Chondrocyte (in vitro differentiated cells): ENCODE data around the gene FOXP1. TPM values are rescaled to one million over a fixed set of nuclear protein-coding genes. Genes with fewer than 3 reads are reported as not detected.

ENCODE experiments used
- DNase-seq: peaks from one replicate; pipeline ENCODE4 v3.0.0; 2021; ENCODE audit warnings: mixed read lengths, low spot score
- H3K27ac Mint-ChIP-seq: one replicate; pipeline ENCODE4 v1.8.0; 2021; ENCODE audit warnings: mild to moderate bottlenecking, moderate library complexity, mixed read lengths; ENCODE audit not compliant: unreplicated experiment
- H3K27me3 Mint-ChIP-seq: 2 replicates; pipeline ENCODE4 v1.8.0; 2021; ENCODE audit warnings: low read depth, mixed read lengths
- H3K36me3 Mint-ChIP-seq: 2 replicates; pipeline ENCODE4 v1.8.0; 2021; ENCODE audit warnings: low read depth, mixed read lengths
- H3K4me1 Mint-ChIP-seq: 2 replicates; pipeline ENCODE4 v1.8.0; 2021; ENCODE audit warnings: low read depth, mild to moderate bottlenecking, mixed read lengths
- H3K4me3 Mint-ChIP-seq: one replicate; pipeline ENCODE4 v1.8.0; 2021; ENCODE audit warnings: mild to moderate bottlenecking, moderate library complexity, mixed read lengths; ENCODE audit not compliant: unreplicated experiment
- H3K9me3 Mint-ChIP-seq: 2 replicates; pipeline ENCODE4 v1.8.0; 2021; ENCODE audit warnings: low read depth, mixed read lengths
- CTCF ChIP-seq: fragments of 200-600 bp; sonication (generic); IDR thresholded peaks from 2 replicates; pipeline ENCODE4 v1.5.0; 2021; ENCODE audit warnings: antibody characterized with exemption, mild to moderate bottlenecking, moderate library complexity
- total RNA-seq: library from RNA; stranded (reverse); gene quantifications from 3 replicates; pipeline ENCODE4 v1.2.1, GENCODE V29; 2021

The FOXP1 gene
- total RNA-seq, 1 donor from 2014 or later: 206 TPM

GRCh38 chr3:71012971-71013370 is 570.6 kb downstream of the FOXP1 start:
- DNase-seq: no peak
- Mint-ChIP-seq H3K36me3 (peaks cover 22% of the 10 kb centered on the region), H3K9me3 (no peaks in the 10 kb centered on the region), H3K4me3 (no peak overlapping the region), H3K4me1 (peaks cover 56% of the 10 kb centered on the region), H3K27me3 (no peaks in the 10 kb centered on the region), H3K27ac (no peak overlapping the region)
- no peak for TF ChIP-seq CTCF

GRCh38 chr3:71011565-71012287 is 571.8 kb downstream of the FOXP1 start:
- Mint-ChIP-seq H3K4me3 (no peak overlapping the region), H3K27me3 (no peaks in the 10 kb centered on the region), H3K4me1 (peaks cover 59% of the 10 kb centered on the region), H3K9me3 (no peaks in the 10 kb centered on the region), H3K36me3 (peaks cover 22% of the 10 kb centered on the region), H3K27ac (peak overlapping the region; percentile 1)
- no peak for TF ChIP-seq CTCF
- no peak for DNase-seq

GRCh38 chr3:71010726-71011455 is 572.6 kb downstream of the FOXP1 start:
- Mint-ChIP-seq H3K27ac (no peak overlapping the region), H3K4me1 (peaks cover 59% of the 10 kb centered on the region), H3K9me3 (no peaks in the 10 kb centered on the region), H3K4me3 (no peak overlapping the region), H3K36me3 (peaks cover 22% of the 10 kb centered on the region), H3K27me3 (no peaks in the 10 kb centered on the region)
- DNase-seq: no peak
- no peak for TF ChIP-seq CTCF

GRCh38 chr3:71008350-71008935 is 575.1 kb downstream of the FOXP1 start:
- Mint-ChIP-seq H3K27ac (peak overlapping the region; percentile 76), H3K4me1 (peaks cover 68% of the 10 kb centered on the region), H3K9me3 (no peaks in the 10 kb centered on the region), H3K27me3 (no peaks in the 10 kb centered on the region), H3K36me3 (peaks cover 12% of the 10 kb centered on the region), H3K4me3 (no peak overlapping the region)
- no peak for TF ChIP-seq CTCF
- no peak for DNase-seq
